GOT3 (cell line): Measurements from ENCODE around the gene TSPAN18.

Experiments
- DNase-seq: peaks from one replicate; lab custom pipeline; 2025; ENCODE audit warnings: mixed read lengths; lab: John Stamatoyannopoulos, UW

The TSPAN18 gene, protein sequence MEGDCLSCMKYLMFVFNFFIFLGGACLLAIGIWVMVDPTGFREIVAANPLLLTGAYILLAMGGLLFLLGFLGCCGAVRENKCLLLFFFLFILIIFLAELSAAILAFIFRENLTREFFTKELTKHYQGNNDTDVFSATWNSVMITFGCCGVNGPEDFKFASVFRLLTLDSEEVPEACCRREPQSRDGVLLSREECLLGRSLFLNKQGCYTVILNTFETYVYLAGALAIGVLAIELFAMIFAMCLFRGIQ

GRCh38 chr11:44726283-44727113 is at the start of gene TSPAN18:
TSS of gene TSPAN18 (plus strand) at chr11:44726962. CDS start at chr11:44906417, 179,455 bp downstream.
- DNase-seq = no peak

DNA sequence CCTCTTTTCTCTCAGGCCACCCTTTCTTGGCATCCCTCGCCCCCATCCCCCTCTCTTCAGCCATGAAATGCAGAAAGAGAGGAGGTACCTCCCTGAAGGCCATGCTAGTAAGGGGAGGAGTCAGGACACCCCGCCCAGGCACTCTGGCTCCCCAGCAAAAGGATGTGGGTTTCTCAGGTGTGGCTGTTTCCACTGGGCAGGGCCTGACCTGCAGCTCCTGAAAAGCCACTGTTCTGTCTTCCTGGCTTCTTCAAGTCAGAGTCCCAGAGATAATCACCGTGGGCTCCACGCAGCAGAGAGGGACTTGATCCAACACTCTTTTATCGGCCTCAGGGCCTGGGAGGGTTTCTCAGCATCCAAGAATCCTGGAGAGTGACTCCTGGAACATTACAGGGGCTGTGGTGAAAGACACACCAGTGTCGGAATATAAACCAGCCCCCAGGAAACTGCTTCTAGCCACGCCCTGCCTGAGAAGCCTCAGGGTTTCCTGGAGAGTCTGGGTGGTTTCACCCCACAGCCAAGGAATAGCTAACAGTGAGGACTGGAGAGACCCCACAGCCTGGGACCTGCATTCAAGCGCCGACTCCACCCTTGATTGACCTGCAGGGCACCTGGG is 45.7 kb upstream of the TSPAN18 start:
- DNase-seq = no peak

GRCh38 chr11:44681698-44682097 is 45.1 kb upstream of the TSPAN18 start:
- DNase-seq = no peak

GRCh38 chr11:44684859-44685281 is 41.9 kb upstream of the TSPAN18 start:
- no peak for DNase-seq

GRCh38 chr11:44687388-44687787 is 39.4 kb upstream of the TSPAN18 start:
- DNase-seq = no peak

- DNase-seq = no peak
Observed at GRCh38 chr11:44689265-44689664, 37.5 kb upstream of the TSPAN18 start.

GRCh38 chr11:44690651-44691050 is 36.1 kb upstream of the TSPAN18 start:
- no peak for DNase-seq

DNA sequence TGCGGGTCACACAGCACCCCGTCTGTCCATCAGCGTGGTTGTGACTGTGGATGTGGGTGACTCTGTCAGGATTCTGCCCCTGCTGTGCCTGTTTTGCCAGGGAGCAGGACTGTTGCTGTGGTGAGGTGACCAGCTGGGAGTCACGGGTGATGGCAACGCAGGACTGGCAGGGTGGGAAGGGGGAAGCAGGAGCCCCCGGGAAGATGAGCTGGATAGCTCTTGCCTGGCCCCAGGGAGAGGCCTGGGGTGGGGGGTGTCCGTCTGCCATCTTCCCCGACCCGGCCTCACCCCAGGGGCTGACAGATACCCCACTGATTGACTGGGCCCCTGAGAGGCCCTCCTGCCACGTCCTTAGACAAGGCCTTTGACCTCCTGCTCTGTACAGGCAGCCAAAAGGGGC is 34.3 kb upstream of the TSPAN18 start:
- DNase-seq = no peak

DNA sequence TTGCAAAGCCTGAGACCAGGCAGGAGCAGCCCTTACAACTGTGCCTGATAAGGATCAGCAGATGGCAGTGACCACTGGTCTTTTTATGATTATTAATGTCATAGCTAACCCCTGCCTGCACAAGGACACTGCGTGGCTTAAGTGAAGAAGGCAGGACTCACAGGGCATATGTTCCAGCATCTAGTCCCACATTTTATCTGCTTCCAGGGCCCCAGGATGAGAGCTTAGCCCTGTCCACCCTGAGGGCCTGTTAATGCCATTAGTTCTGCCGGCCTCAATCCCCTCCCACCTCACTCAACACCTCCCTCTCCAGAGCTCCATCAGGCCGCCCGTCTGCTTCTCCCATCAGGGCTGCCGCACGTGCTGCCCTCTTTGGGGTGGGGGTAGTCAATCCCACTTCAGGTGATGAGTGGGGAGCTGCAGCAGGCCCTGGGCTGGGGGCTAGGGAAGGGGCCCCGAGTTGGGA is 33.1 kb upstream of the TSPAN18 start:
- no peak for DNase-seq

DNA sequence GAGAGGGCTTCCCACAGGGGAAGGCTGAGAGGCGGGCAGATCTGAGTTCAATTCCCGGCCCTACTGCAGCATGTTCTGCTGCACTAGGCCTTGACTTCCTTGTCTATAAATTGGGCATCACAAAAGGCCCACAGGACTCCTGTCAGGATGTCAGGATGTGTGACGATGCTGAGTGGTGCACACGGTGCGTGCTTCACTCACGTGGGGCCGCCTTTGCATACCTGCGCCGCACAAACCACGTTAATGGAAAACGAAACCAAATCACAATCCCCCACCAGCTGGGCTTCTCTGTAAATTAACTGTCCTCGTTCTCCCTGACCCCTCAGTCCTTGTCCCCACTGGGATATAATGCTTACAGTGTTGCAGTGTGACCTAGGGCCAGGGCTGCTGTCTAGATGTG is 32.3 kb upstream of the TSPAN18 start:
- no peak for DNase-seq

- DNase-seq = no peak
Observed at GRCh38 chr11:44695169-44695833, 31.5 kb upstream of the TSPAN18 start.

DNA sequence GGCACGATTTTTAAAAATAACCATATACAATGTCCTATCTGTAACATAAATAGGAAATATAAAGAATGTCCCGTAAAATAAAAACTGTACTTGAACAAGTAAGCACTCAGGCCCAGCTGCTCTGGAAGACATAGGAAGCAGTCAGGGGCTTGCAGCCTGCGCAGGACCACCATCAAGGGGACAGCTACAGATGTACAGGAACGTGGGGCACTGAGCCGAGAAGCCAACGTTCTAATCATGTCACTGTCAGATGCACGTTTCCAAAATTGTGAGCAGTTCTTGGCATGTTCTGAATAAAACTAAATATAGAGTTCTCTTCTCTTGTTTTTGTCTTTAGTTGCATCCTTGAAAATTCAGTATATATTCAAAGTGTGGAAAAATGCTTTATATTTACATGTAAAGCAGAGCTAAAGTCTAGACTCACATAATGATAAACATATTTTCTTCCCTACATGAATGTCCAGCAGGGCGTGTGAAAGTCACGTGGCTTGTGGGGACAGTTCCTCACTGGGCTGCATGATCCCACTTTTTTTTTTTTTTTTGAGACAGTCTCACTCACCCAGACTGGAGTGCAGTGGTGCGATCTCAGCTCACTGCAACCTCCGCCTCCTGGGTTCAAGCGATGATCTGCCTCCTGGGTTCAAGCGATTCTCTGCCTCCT is 28.4 kb upstream of the TSPAN18 start:
- DNase-seq = no peak

DNA sequence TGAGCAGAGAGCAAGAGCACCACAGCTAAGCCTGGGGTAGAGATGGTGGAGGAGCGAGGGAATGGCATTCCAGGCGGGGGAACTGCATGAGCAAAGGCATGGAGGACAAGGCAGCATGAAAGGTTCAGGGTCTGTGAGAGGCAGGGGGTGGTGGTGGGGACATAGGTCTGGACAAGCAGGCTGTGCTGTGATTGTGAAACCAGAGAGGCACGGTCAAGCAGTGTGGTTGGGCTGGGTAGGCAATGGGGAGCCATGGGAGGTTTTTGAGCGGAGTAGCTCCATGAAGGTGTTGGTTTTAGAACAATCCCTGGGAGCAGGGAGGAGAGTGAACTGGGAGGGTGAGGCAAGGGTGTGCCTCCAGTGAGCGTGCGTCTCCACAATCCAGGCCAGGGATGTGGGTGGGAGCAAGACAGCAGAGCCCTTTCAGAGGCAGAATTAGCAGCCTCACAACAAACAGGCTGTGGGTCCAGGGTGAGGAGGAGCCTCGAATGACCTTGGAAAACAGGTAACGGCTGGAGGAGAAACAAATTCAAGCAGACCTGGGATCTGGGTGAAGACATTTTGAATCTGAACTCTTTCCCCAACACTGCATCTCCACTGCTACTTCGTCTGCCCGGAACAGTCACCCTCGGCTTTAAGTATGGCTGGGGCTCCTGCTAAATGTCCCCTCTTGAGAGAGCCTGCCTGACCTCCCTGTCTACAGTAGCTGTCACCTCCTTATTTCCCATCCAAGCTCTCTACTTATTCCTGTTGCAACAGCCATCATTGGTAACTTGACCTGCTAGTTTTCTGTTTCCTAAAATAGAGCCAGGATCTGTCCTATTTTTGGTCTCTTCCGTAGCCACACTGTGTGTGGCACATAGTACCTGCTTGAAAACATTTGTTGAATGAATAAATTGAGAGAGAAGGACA is 27.0 kb upstream of the TSPAN18 start:
- DNase-seq = no peak

DNA sequence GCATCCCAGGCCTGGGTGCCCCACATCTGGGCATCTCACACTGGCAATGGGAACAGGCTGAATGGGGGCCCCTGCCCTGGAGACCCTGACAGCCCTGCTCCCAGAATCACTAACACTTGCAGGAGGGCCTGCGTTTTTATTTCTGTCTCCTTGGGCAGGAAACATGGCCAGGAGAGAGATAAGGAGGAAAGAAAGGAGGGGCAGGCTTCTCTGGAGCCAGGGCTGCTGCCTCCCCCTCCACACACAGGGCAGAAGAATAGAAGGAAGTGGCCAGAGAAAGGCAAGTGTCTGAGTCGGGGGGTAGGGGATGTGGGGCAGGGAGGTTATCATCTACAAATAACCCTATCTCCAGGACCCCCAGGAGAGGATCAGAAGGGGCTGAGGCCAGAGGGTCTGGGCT is 25.5 kb upstream of the TSPAN18 start:
- no peak for DNase-seq

DNA sequence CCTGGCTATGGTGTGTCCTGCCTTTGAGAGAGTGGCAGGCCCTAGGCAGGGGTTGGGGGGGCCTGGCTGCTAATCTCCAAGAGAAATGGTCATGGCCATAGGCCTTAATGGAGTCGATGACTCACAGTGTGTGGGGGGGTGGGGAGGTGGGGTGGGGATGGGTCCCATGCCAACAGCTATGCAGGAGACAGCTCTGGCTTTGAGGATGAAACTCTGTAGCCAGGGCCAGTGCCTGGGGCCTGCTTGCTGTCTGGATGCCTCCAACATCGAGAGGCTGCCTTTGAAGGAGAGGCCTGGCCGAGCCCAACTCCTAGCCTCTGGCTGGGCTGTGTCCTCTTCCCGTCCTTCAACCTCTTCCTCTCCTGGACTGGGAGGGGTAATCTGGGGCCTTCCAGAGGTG is 23.9 kb upstream of the TSPAN18 start:
- no peak for DNase-seq

DNA sequence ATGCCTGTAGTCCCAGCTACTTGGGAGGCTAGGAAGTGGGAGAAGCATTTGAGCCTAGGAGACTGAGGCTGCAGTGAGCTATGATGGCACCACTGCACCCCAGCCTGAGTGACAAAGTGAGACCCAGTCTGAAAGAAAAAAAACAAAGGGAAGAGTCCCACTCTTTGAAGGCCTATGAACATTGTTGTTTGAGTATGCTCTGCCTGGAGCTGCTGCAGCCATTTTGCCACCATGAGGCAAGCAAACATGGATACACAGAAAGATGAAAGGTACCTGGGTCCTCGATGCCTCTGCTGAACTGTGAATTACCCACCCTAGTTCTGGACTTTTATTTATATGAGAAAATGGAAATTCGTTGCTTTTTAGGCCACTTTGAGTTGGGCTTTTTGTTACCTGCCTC is 19.7 kb upstream of the TSPAN18 start:
- DNase-seq = no peak

DNA sequence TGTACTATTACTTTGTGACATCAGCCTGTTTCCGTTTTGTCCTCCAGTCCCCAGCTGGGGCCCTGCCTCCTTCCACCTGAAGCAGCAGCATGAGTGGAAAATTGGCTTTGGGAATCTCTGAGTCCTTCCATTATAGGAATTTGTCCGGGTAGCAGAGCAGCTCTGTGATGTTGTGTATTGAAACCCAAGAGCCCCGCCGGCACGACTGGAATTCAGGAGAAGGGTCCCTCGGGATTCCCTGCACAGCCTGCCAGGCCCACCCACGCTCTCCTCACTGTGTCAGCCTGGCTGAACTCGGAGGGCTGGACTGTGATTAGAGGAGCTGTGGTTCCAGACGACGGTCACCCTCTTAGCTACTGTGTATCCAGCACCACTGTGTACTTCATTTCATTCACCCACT is 18.8 kb upstream of the TSPAN18 start:
- no peak for DNase-seq

GRCh38 chr11:44708523-44709280 is 18.1 kb upstream of the TSPAN18 start:
- no peak for DNase-seq

GRCh38 chr11:44709281-44709562 is 17.5 kb upstream of the TSPAN18 start:
- DNase-seq = no peak

DNA sequence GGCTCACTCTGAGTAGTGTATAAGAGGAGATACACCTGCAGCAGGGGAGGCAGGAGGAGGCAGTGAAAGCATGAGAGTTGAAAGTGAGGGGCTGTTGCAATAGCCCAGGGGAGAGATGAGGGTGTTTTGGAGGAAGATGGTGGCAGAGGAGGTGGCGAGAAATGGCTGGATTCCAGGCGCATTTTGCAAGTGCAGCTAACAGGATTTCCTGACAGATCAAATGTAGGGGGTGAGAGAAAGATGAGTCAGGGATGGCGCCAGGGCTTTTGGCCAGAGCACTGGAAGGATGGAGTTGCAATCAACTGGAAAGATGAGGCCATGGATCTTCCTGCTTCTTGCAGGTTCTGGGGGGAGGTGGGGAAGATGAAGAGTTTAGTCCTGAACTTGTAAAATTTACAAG is 16.8 kb upstream of the TSPAN18 start:
- no peak for DNase-seq
